Measurements from ENCODE around the gene CHKA.
A peak's percentile ranks its signal among the peaks of the same experiment; 100 is the strongest.

CHKA gene

GRCh38 chr11:68120273-68121066, 718 bp downstream of the CHKA start:
- peak overlapping the region; percentile 65 for H3K27ac ChIP-seq
- no peaks in the 10 kb centered on the region for H3K36me3 ChIP-seq (ENCODE audit: insufficient read depth)
- H2AFZ ChIP-seq (ENCODE audit: low read depth) = peak overlapping the region; percentile 31; the same call in 1 of the 2 replicates
- H4K20me1 ChIP-seq (ENCODE audit: insufficient read depth) = 0 out of 2 replicates have a peak, but pooled peaks cover 3% of the 10 kb centered on the region
- no peak for TF ChIP-seq CTCF (conservative IDR thresholded peaks at IDR 0.05; ENCODE audit: low read depth, low read length)
- H3K9ac ChIP-seq = peak overlapping the region; percentile 57; the same call in 1 of the 2 replicates
- H3K27me3 ChIP-seq (ENCODE audit: insufficient read depth, low read depth) = no peaks in the 10 kb centered on the region
- no peak overlapping the region for H3K4me3 ChIP-seq (IDR thresholded peaks at IDR 0.05; ENCODE audit: insufficient read depth, low read depth, low read length)
- peaks cover 21% of the 10 kb centered on the region for H3K4me1 ChIP-seq (ENCODE audit: low read depth, poor library complexity, severe bottlenecking)
- peaks cover 49% of the 10 kb centered on the region for H3K79me2 ChIP-seq (ENCODE audit: insufficient read depth, low read depth)
- peak overlapping the region; percentile 62 for H3K4me2 ChIP-seq

- Histone ChIP-seq H4K20me1 (ENCODE audit: insufficient read depth) (peaks cover 3% of the 10 kb centered on the region; the same call in 1 of the 2 replicates), H3K4me2 (peak overlapping the region; percentile 62), H3K27me3 (ENCODE audit: insufficient read depth, low read depth) (no peaks in the 10 kb centered on the region), H3K27ac (no peak overlapping the region), H3K4me1 (ENCODE audit: low read depth, poor library complexity, severe bottlenecking) (peaks cover 27% of the 10 kb centered on the region), H3K79me2 (ENCODE audit: insufficient read depth, low read depth) (peaks cover 65% of the 10 kb centered on the region), H2AFZ (ENCODE audit: low read depth) (no peak overlapping the region), H3K4me3 (IDR thresholded peaks at IDR 0.05; ENCODE audit: insufficient read depth, low read depth, low read length) (no peak overlapping the region), H3K36me3 (ENCODE audit: insufficient read depth) (no peaks in the 10 kb centered on the region), H3K9ac (no peak overlapping the region)
- no peak for TF ChIP-seq CTCF (conservative IDR thresholded peaks at IDR 0.05; ENCODE audit: low read depth, low read length)
Measured at GRCh38 chr11:68118706-68119448, 2.3 kb downstream of the CHKA start.

- Histone ChIP-seq H3K9ac (no peak overlapping the region), H3K4me2 (no peak overlapping the region), H4K20me1 (ENCODE audit: insufficient read depth) (peaks cover 3% of the 10 kb centered on the region; the same call in 1 of the 2 replicates), H3K4me1 (ENCODE audit: low read depth, poor library complexity, severe bottlenecking) (peaks cover 29% of the 10 kb centered on the region), H3K36me3 (ENCODE audit: insufficient read depth) (no peaks in the 10 kb centered on the region), H3K79me2 (ENCODE audit: insufficient read depth, low read depth) (peaks cover 73% of the 10 kb centered on the region), H3K27me3 (ENCODE audit: insufficient read depth, low read depth) (no peaks in the 10 kb centered on the region), H3K27ac (no peak overlapping the region), H3K4me3 (IDR thresholded peaks at IDR 0.05; ENCODE audit: insufficient read depth, low read depth, low read length) (no peak overlapping the region), H2AFZ (ENCODE audit: low read depth) (no peak overlapping the region)
- no peak for TF ChIP-seq CTCF (conservative IDR thresholded peaks at IDR 0.05; ENCODE audit: low read depth, low read length)
Measured at GRCh38 chr11:68117853-68118470, 3.2 kb downstream of the CHKA start.

- H3K9ac ChIP-seq = no peak overlapping the region
- no peak overlapping the region for H2AFZ ChIP-seq (ENCODE audit: low read depth)
- no peak overlapping the region for H3K4me2 ChIP-seq
- peaks cover 3% of the 10 kb centered on the region; the same call in 1 of the 2 replicates for H4K20me1 ChIP-seq (ENCODE audit: insufficient read depth)
- no peak for TF ChIP-seq CTCF (conservative IDR thresholded peaks at IDR 0.05; ENCODE audit: low read depth, low read length)
- peaks cover 26% of the 10 kb centered on the region for H3K4me1 ChIP-seq (ENCODE audit: low read depth, poor library complexity, severe bottlenecking)
- no peaks in the 10 kb centered on the region for H3K36me3 ChIP-seq (ENCODE audit: insufficient read depth)
- H3K79me2 ChIP-seq (ENCODE audit: insufficient read depth, low read depth) = peaks cover 81% of the 10 kb centered on the region
- no peaks in the 10 kb centered on the region for H3K27me3 ChIP-seq (ENCODE audit: insufficient read depth, low read depth)
- no peak overlapping the region for H3K27ac ChIP-seq
- no peak overlapping the region for H3K4me3 ChIP-seq (IDR thresholded peaks at IDR 0.05; ENCODE audit: insufficient read depth, low read depth, low read length)
Measured at GRCh38 chr11:68116974-68117373, 4.2 kb downstream of the CHKA start.
